Naive B cell (primary cell): ENCODE data around the gene CH25H. TPM values are rescaled to one million over a fixed set of nuclear protein-coding genes. Genes with fewer than 3 reads are reported as not detected.

Source experiments
- ATAC-seq, 2 donors: fragments of 150-1000 bp; cut with Tn5 transposase; 2 replicates each; pipeline ENCODE4 v1.10.0; 2021; ENCODE audit warnings: low read depth in 2 of 2, mild to moderate bottlenecking in 2 of 2, moderate library complexity in 2 of 2
- DNase-seq: peaks from one replicate; pipeline ENCODE4 v3.0.0; 2022
- H3K27ac Mint-ChIP-seq, 6 donors: one replicate each; pipeline ENCODE4 v1.8.0; 2020 to 2022; ENCODE audit warnings: mild to moderate bottlenecking in 6 of 6, mixed read lengths in 6 of 6, moderate library complexity in 5 of 6, inconsistent platforms in 2 of 6
- H3K27me3 Mint-ChIP-seq, 3 donors: one replicate each; pipeline ENCODE4 v1.8.0; 2021 to 2022; ENCODE audit warnings: mixed read lengths in 3 of 3, mild to moderate bottlenecking in 1 of 3
- H3K36me3 Mint-ChIP-seq, 2 donors: one replicate each; pipeline ENCODE4 v1.8.0; 2020 to 2022; ENCODE audit warnings: mixed read lengths in 2 of 2, inconsistent platforms in 1 of 2, mild to moderate bottlenecking in 1 of 2
- H3K4me1 Mint-ChIP-seq, 3 donors: one replicate each; pipeline ENCODE4 v1.8.0; 2020 to 2022; ENCODE audit warnings: mixed read lengths in 3 of 3, inconsistent platforms in 1 of 3, mild to moderate bottlenecking in 1 of 3, moderate library complexity in 1 of 3
- H3K4me3 Mint-ChIP-seq, 8 donors: one replicate each; pipeline ENCODE4 v1.8.0; 2020 to 2022; ENCODE audit warnings: mild to moderate bottlenecking in 8 of 8, mixed read lengths in 8 of 8, moderate library complexity in 8 of 8, inconsistent platforms in 2 of 8
- H3K9me3 Mint-ChIP-seq, 7 donors: one replicate each; pipeline ENCODE4 v1.8.0; 2020 to 2022; ENCODE audit warnings: mixed read lengths in 7 of 7, mild to moderate bottlenecking in 5 of 7, inconsistent platforms in 2 of 7, moderate library complexity in 1 of 7
- polyA plus RNA-seq, 6 donors: library from polyadenylated mRNA; unstranded; fragments of 300-500 nt; fragmentation: Illumina TruSeq; gene quantifications; one replicate each; pipeline ENCODE4 v1.2.3, GENCODE V29; 2021; ENCODE audit warnings: low read depth in 6 of 6

CH25H gene
- polyA plus RNA-seq, 6 donors from 2014 or later: 0.24 to 1.1 (median 0.95) TPM; not detected in 2

GRCh38 chr10:89241486-89242344, 34.6 kb upstream of the CH25H start:
- Mint-ChIP-seq H3K27ac (peak overlapping the region in 1 of 6 donors; percentile 30), H3K27me3 (no peaks in the 10 kb centered on the region), H3K4me1 (peaks cover 33 to 61% (median 46%) of the 10 kb centered on the region in 3 donors), H3K4me3 (peak overlapping the region in 3 of 8 donors; percentile 15 to 63 (median 40)), H3K9me3 (no peaks in the 10 kb centered on the region), H3K36me3 (peaks cover 11 to 19% of the 10 kb centered on the region in 2 donors)
- no peak for ATAC-seq
- no peak for DNase-seq

GRCh38 chr10:89241026-89241425, 33.9 kb upstream of the CH25H start:
- no peak for DNase-seq
- Mint-ChIP-seq H3K36me3 (peaks cover 17 to 19% of the 10 kb centered on the region in 2 donors), H3K27ac (no peak overlapping the region), H3K9me3 (no peaks in the 10 kb centered on the region), H3K4me3 (peak overlapping the region in 1 of 8 donors; percentile 0), H3K4me1 (peaks cover 33 to 60% (median 52%) of the 10 kb centered on the region in 3 donors), H3K27me3 (no peaks in the 10 kb centered on the region)
- ATAC-seq: no peak

GRCh38 chr10:89240519-89240918, 33.4 kb upstream of the CH25H start:
- Mint-ChIP-seq H3K4me3 (no peak overlapping the region), H3K27me3 (no peaks in the 10 kb centered on the region), H3K27ac (peak overlapping the region in 1 of 6 donors; percentile 44), H3K36me3 (peaks cover 18 to 19% of the 10 kb centered on the region in 2 donors), H3K9me3 (no peaks in the 10 kb centered on the region), H3K4me1 (peaks cover 28 to 54% (median 52%) of the 10 kb centered on the region in 3 donors)
- ATAC-seq (no peak), DNase-seq (no peak)

- no peak for DNase-seq
- Mint-ChIP-seq H3K36me3 (peaks cover 19 to 28% of the 10 kb centered on the region in 2 donors), H3K4me1 (peaks cover 25 to 47% (median 42%) of the 10 kb centered on the region in 3 donors), H3K27me3 (no peaks in the 10 kb centered on the region), H3K9me3 (no peaks in the 10 kb centered on the region), H3K4me3 (no peak overlapping the region), H3K27ac (peak overlapping the region in 1 of 6 donors; percentile 80)
- ATAC-seq: no peak
These were observed 32.0 kb upstream of the CH25H start for GRCh38 chr10:89238956-89239644.

- H3K27me3 Mint-ChIP-seq: no peaks in the 10 kb centered on the region
- H3K36me3 Mint-ChIP-seq: peaks cover 20 to 28% of the 10 kb centered on the region in 2 donors
- DNase-seq: no peak
These were observed 30.7 kb upstream of the CH25H start for GRCh38 chr10:89237849-89238248.

GRCh38 chr10:89236226-89236797, 29.2 kb upstream of the CH25H start:
- Mint-ChIP-seq H3K36me3 (peaks cover 34 to 35% of the 10 kb centered on the region in 2 donors), H3K9me3 (no peaks in the 10 kb centered on the region), H3K4me3 (no peak overlapping the region), H3K27ac (no peak overlapping the region), H3K4me1 (peaks cover 15 to 24% (median 16%) of the 10 kb centered on the region in 3 donors), H3K27me3 (no peaks in the 10 kb centered on the region)
- DNase-seq (no peak), ATAC-seq (no peak)

More at GRCh38 chr10:89237849-89238248, 30.7 kb upstream of the CH25H start:
- Mint-ChIP-seq H3K27ac (peak overlapping the region in 2 of 6 donors; percentile 16 to 45), H3K9me3 (no peaks in the 10 kb centered on the region), H3K4me1 (peaks cover 18 to 35% (median 29%) of the 10 kb centered on the region in 3 donors), H3K4me3 (no peak overlapping the region)
- no peak for ATAC-seq

GRCh38 chr10:89235073-89235798, 28.1 kb upstream of the CH25H start:
- Mint-ChIP-seq H3K27ac (no peak overlapping the region), H3K4me1 (peaks cover 10 to 23% (median 15%) of the 10 kb centered on the region in 3 donors), H3K4me3 (no peak overlapping the region), H3K36me3 (peaks cover 34 to 35% of the 10 kb centered on the region in 2 donors), H3K27me3 (no peaks in the 10 kb centered on the region), H3K9me3 (no peaks in the 10 kb centered on the region)
- no peak for ATAC-seq
- DNase-seq: no peak

- Mint-ChIP-seq H3K4me3 (no peak overlapping the region), H3K4me1 (peaks cover 0 to 15% (median 13%) of the 10 kb centered on the region in 3 donors), H3K36me3 (peaks cover 29 to 37% of the 10 kb centered on the region in 2 donors), H3K27me3 (no peaks in the 10 kb centered on the region), H3K27ac (no peak overlapping the region), H3K9me3 (no peaks in the 10 kb centered on the region)
- DNase-seq (no peak), ATAC-seq (no peak)
These were observed 25.9 kb upstream of the CH25H start for GRCh38 chr10:89233033-89233432.

GRCh38 chr10:89228962-89229361, 21.8 kb upstream of the CH25H start:
- H3K36me3 Mint-ChIP-seq: peaks cover 34% of the 10 kb centered on the region in 2 donors
- H3K4me3 Mint-ChIP-seq: no peak overlapping the region
- peaks cover 9 to 15% (median 15%) of the 10 kb centered on the region in 3 donors for H3K4me1 Mint-ChIP-seq

GRCh38 chr10:89228146-89228545, 21.0 kb upstream of the CH25H start:
- no peak overlapping the region for H3K4me3 Mint-ChIP-seq
- peaks cover 0 to 2% (median 0%) of the 10 kb centered on the region in 7 donors for H3K9me3 Mint-ChIP-seq
- H3K27ac Mint-ChIP-seq: no peak overlapping the region
- ATAC-seq (no peak), DNase-seq (no peak)
- H3K36me3 Mint-ChIP-seq: peaks cover 34 to 40% of the 10 kb centered on the region in 2 donors
- peaks cover 9 to 15% (median 13%) of the 10 kb centered on the region in 3 donors for H3K4me1 Mint-ChIP-seq
- no peaks in the 10 kb centered on the region for H3K27me3 Mint-ChIP-seq

More at GRCh38 chr10:89228962-89229361, 21.8 kb upstream of the CH25H start:
- ATAC-seq (no peak), DNase-seq (no peak)
- Mint-ChIP-seq H3K27ac (peak overlapping the region in 1 of 6 donors; percentile 39), H3K27me3 (no peaks in the 10 kb centered on the region), H3K9me3 (peaks cover 0 to 2% (median 0%) of the 10 kb centered on the region in 7 donors)

- Mint-ChIP-seq H3K4me1 (peaks cover 4 to 15% (median 9%) of the 10 kb centered on the region in 3 donors), H3K27me3 (no peaks in the 10 kb centered on the region), H3K27ac (no peak overlapping the region), H3K9me3 (peaks cover 0 to 2% (median 0%) of the 10 kb centered on the region in 7 donors), H3K4me3 (no peak overlapping the region), H3K36me3 (peaks cover 23 to 41% of the 10 kb centered on the region in 2 donors)
- no peak for ATAC-seq
- no peak for DNase-seq
These were observed 19.8 kb upstream of the CH25H start for GRCh38 chr10:89226891-89227290.

GRCh38 chr10:89224739-89225443, 17.8 kb upstream of the CH25H start:
- Mint-ChIP-seq H3K4me3 (peak overlapping the region; percentile 57 to 91 (median 77)), H3K27me3 (no peaks in the 10 kb centered on the region), H3K4me1 (peaks cover 4 to 15% (median 9%) of the 10 kb centered on the region in 3 donors), H3K36me3 (peaks cover 19 to 41% of the 10 kb centered on the region in 2 donors), H3K27ac (peak overlapping the region in 2 of 6 donors; percentile 80 to 81), H3K9me3 (peaks cover 0 to 2% (median 0%) of the 10 kb centered on the region in 7 donors)
- DNase-seq (no peak), ATAC-seq (peak; percentile 63 to 64)
